A549 (cell line): ENCODE data around the gene UNC93A. TPM values are rescaled to one million over a fixed set of nuclear protein-coding genes. Genes with fewer than 3 reads are reported as not detected.

Source experiments
- ATAC-seq, 2 experiments: fragments of 200-7000 bp in 1 of 2; fragments of >200 bp in 1 of 2; cut with Nextera tagmentation in 1 of 2; cut with Tn5 transposase in 1 of 2; 3 replicates each; pipeline versions ENCODE4 v1.8.0 to v1.9.1; 2018 to 2020; ENCODE audit warnings: mild to moderate bottlenecking in 1 of 2, moderate library complexity in 1 of 2
- CTCF ChIA-PET: fragments of 300-600 bp; sonication (Branson Sonifier 250); formaldehyde crosslinking; extraction: SDS; loops from one replicate; lab custom pipeline; 2021; ENCODE audit warnings: antibody characterized with exemption, inconsistent platforms; lab: Yijun Ruan, JAX
- POLR2A ChIA-PET: fragments of 350-600 bp; formaldehyde crosslinking; extraction: SDS; loops from one replicate; lab custom pipeline; 2021; ENCODE audit warnings: antibody characterized with exemption, inconsistent platforms; lab: Yijun Ruan, JAX
- DNase-seq, 2 experiments: peaks; one replicate each; pipeline versions ENCODE4 v3.0.0 to v3.0.0-alpha.2; 2011 to 2016; ENCODE audit warnings: low read depth in 1 of 2, low spot score in 1 of 2
- FAIRE-seq: peaks from 2 replicates; lab custom pipeline; 2011; peaks lifted over from hg19 to GRCh38; lab: Jason Lieb, UNC
- H3K27ac ChIP-seq, 2 experiments: fragments of >200 bp; sonication (Bioruptor Twin); formaldehyde crosslinking; 3 replicates each; pipeline ENCODE4 v1.5.1; 2016 to 2017
- H3K4me1 ChIP-seq: fragments of >200 bp; sonication (Bioruptor Twin); formaldehyde crosslinking; 3 replicates; pipeline ENCODE4 v1.6.1; 2016
- H3K4me2 ChIP-seq: fragments of >200 bp; sonication (Bioruptor Twin); formaldehyde crosslinking; 3 replicates; pipeline ENCODE4 v1.6.1; 2016
- H3K4me3 ChIP-seq: fragments of >200 bp; sonication (Bioruptor Twin); formaldehyde crosslinking; 3 replicates; pipeline ENCODE4 v1.5.1; 2016
- H3K9me3 ChIP-seq: fragments of >200 bp; sonication (Bioruptor Twin); formaldehyde crosslinking; 3 replicates; pipeline ENCODE4 v1.6.1; 2016
- ATOH8 ChIP-seq: fragments of 250-450 bp; sonication (Bioruptor Pico); IDR thresholded peaks from 2 replicates; pipeline ENCODE4 v1.5.0; 2020; ENCODE audit warnings: low read depth, mild to moderate bottlenecking, moderate library complexity
- BCL3 ChIP-seq: fragments of >200 bp; sonication (Bioruptor Twin); formaldehyde crosslinking; IDR thresholded peaks from 3 replicates; pipeline ENCODE4 v1.6.1; 2016
- CHD2 ChIP-seq: fragments of 150-350 bp; IDR thresholded peaks from 2 replicates; pipeline ENCODE4 v1.6.1; 2014; ENCODE audit warnings: low read length; ENCODE audit not compliant: partially characterized antibody
- CTCF ChIP-seq: fragments of >200 bp; sonication (Bioruptor Twin); formaldehyde crosslinking; IDR thresholded peaks from 3 replicates; pipeline ENCODE4 v1.5.1; 2016
- E2F6 ChIP-seq: IDR thresholded peaks from 2 replicates; pipeline ENCODE4 v1.6.1; 2012; ENCODE audit warnings: low read depth, borderline replicate concordance
- EHF ChIP-seq: fragments of 250-450 bp; sonication (Bioruptor Pico); IDR thresholded peaks from 2 replicates; pipeline ENCODE4 v1.5.0; 2020; ENCODE audit warnings: mild to moderate bottlenecking
- ELK1 ChIP-seq: fragments of 150-350 bp; IDR thresholded peaks from 2 replicates; pipeline ENCODE4 v1.6.1; 2014; ENCODE audit warnings: low read depth, mild to moderate bottlenecking, low read length
- FOSB ChIP-seq: fragments of 250-450 bp; sonication (Bioruptor Pico); IDR thresholded peaks from 2 replicates; pipeline ENCODE4 v1.5.0; 2020; ENCODE audit warnings: mild to moderate bottlenecking, moderate library complexity
- FOXS1 ChIP-seq: fragments of 250-450 bp; sonication (Bioruptor Pico); IDR thresholded peaks from 2 replicates; pipeline ENCODE4 v1.5.0; 2020; ENCODE audit warnings: mild to moderate bottlenecking, moderate library complexity
- HOXA7 ChIP-seq: fragments of 250-450 bp; sonication (Bioruptor Pico); IDR thresholded peaks from 2 replicates; pipeline ENCODE4 v1.5.0; 2020; ENCODE audit warnings: mild to moderate bottlenecking, moderate library complexity
- HOXB5 ChIP-seq: fragments of 250-450 bp; sonication (Bioruptor Pico); IDR thresholded peaks from 2 replicates; pipeline ENCODE4 v1.5.0; 2020; ENCODE audit warnings: mild to moderate bottlenecking, moderate library complexity
- MAFK ChIP-seq: fragments of 450-650 bp; IDR thresholded peaks from 2 replicates; pipeline ENCODE4 v1.6.1; 2014; ENCODE audit not compliant: partially characterized antibody
- MAX ChIP-seq: IDR thresholded peaks from 2 replicates; pipeline ENCODE4 v1.6.1; 2012
- PHF8 ChIP-seq: fragments of 200-600 bp; sonication (generic); IDR thresholded peaks from 2 replicates; pipeline ENCODE4 v1.6.1; 2016; ENCODE audit warnings: low read depth, mild to moderate bottlenecking, antibody characterized with exemption, moderate library complexity, borderline replicate concordance
- POLR2A ChIP-seq: IDR thresholded peaks from 2 replicates; pipeline ENCODE4 v1.6.1; 2012; ENCODE audit warnings: mild to moderate bottlenecking, low read length
- RAD21 ChIP-seq, 2 experiments: fragments of >200 bp in 1 of 2; sonication (Bioruptor Twin) in 1 of 2; formaldehyde crosslinking in 1 of 2; IDR thresholded peaks in 1 of 2; conservative IDR thresholded peaks in 1 of 2; 2 replicates in 1 of 2; 3 replicates in 1 of 2; pipeline ENCODE4 v1.6.1; 2012 to 2018; ENCODE audit warnings: inconsistent platforms in 1 of 2
- REST ChIP-seq: fragments of 200-600 bp; sonication (generic); IDR thresholded peaks from 2 replicates; pipeline ENCODE4 v1.6.1; 2016; ENCODE audit warnings: antibody characterized with exemption, mild to moderate bottlenecking, moderate library complexity
- RNF2 ChIP-seq: fragments of 200-600 bp; sonication (generic); IDR thresholded peaks from 2 replicates; pipeline ENCODE4 v1.6.1; 2016; ENCODE audit warnings: low read depth, mild to moderate bottlenecking, antibody characterized with exemption, moderate library complexity, borderline replicate concordance
- USF2 ChIP-seq: fragments of 450-650 bp; IDR thresholded peaks from 2 replicates; pipeline ENCODE4 v1.6.1; 2014; ENCODE audit warnings: antibody characterized with exemption
- ZC3H11A ChIP-seq: fragments of 450-650 bp; IDR thresholded peaks from 2 replicates; pipeline ENCODE4 v1.6.1; 2014; ENCODE audit warnings: antibody characterized with exemption, mild to moderate bottlenecking
- WGBS: methylation state at CpG from one replicate; pipeline ENCODE4 v1.1.6; 2017; ENCODE audit errors: missing lambda C conversion rate; 5-methylcytosine and 5-hydroxymethylcytosine counted together
- polyA plus RNA-seq, 4 experiments: library from polyadenylated mRNA; depleted of rRNA in 3 of 4; stranded (reverse); fragments of >200 nt; fragmentation: RNase III in 1 of 4; extraction: RNeasy Plus Mini Kit Qiagen cat#74134 plus additional on column Dnase treatment in 1 of 4; gene quantifications; 2 replicates in 3 of 4; 3 replicates in 1 of 4; pipeline ENCODE4 v1.2.3, GENCODE V29; 2011 to 2017

Gene UNC93A
- polyA plus RNA-seq, 2 of the 4 experiments (the other 2 are of a cell fraction) = not detected

- CTCF ChIA-PET = no interaction called here
- Histone ChIP-seq H3K9me3 (no peaks in the 10 kb centered on the region), H3K4me2 (no peak overlapping the region), H3K4me1 (peaks cover 2% of the 10 kb centered on the region; the same call in 2 of the 3 replicates), H3K27ac (no peak overlapping the region)
- FAIRE-seq = no peak
- no peak for DNase-seq
- WGBS = 66% methylated on average over 8 of the region's 8 CpGs
- TF ChIP-seq BCL3 (no peak), MAX (no peak), EHF (CRISPR knock-in tag) (no peak), CTCF (no peak), POLR2A (no peak), RAD21 (conservative IDR thresholded peaks at IDR 0.05 in 1 of 2, IDR thresholded peaks at IDR 0.05 in 1 of 2) (no peak), FOSB (CRISPR knock-in tag) (no peak), REST (no peak), MAFK (no peak), USF2 (no peak), HOXB5 (CRISPR knock-in tag) (no peak), ZC3H11A (no peak)
- TF ChIP-seq, all 56 proteins: peak for 0
- H3K4me3 ChIP-seq = no peak overlapping the region
- no peak for ATAC-seq
- POLR2A ChIA-PET = no interaction called here
These were observed 56.1 kb downstream of the UNC93A start for GRCh38 chr6:167347226-167347625.

GRCh38 chr6:167349631-167350274 is 58.6 kb downstream of the UNC93A start:
- Histone ChIP-seq H3K4me2 (no peak overlapping the region), H3K4me3 (no peak overlapping the region), H3K4me1 (no peaks in the 10 kb centered on the region), H3K9me3 (no peaks in the 10 kb centered on the region), H3K27ac (no peak overlapping the region)
- DNase-seq = no peak
- ChIA-PET CTCF (interaction anchor here (1.0 to 1.2 kb wide), 3 partner anchors 14 to 95 kb away, joined by 3 to 5 read pairs (median 3); no protein-coding TSS in a partner anchor), POLR2A (interaction anchor here (0.6 kb wide), 1 partner anchor 510 kb away, joined by 3 read pairs; no protein-coding TSS in a partner anchor)
- no peak for ATAC-seq
- WGBS = 89% methylated on average over 19 of the region's 19 CpGs
- TF ChIP-seq ZC3H11A (no peak), MAFK (no peak), E2F6 (no peak), RNF2 (no peak), ELK1 (no peak), PHF8 (no peak), CHD2 (no peak), FOXS1 (CRISPR knock-in tag) (no peak), CTCF (no peak), ATOH8 (CRISPR knock-in tag) (no peak), FOSB (CRISPR knock-in tag) (no peak), EHF (CRISPR knock-in tag) (no peak), HOXA7 (no peak)
- no peak for FAIRE-seq
